Esophagus (tissue), 2 donors: ENCODE results near the gene TESPA1. TPM values are rescaled to one million over a fixed set of nuclear protein-coding genes. Genes with fewer than 3 reads are reported as not detected.

ENCODE experiments used
- H3K27ac ChIP-seq, 2 donors: one replicate each; pipeline ENCODE4 v1.5.1; 2013; ENCODE audit warnings: low read depth in 2 of 2, mild to moderate bottlenecking in 2 of 2, inconsistent platforms in 1 of 2, low read length in 1 of 2, moderate library complexity in 1 of 2
- H3K27me3 ChIP-seq, 2 donors: one replicate each; pipeline ENCODE4 v1.6.1; 2013; ENCODE audit warnings: low read length in 2 of 2, control low read depth in 1 of 2, mild to moderate bottlenecking in 1 of 2; ENCODE audit not compliant: insufficient read depth in 2 of 2, control insufficient read depth in 1 of 2
- H3K36me3 ChIP-seq, 2 donors: one replicate each; pipeline ENCODE4 v1.6.1; 2013; ENCODE audit warnings: low read length in 1 of 2; ENCODE audit not compliant: control insufficient read depth in 2 of 2, insufficient read depth in 2 of 2
- H3K4me1 ChIP-seq, 2 donors: one replicate each; pipeline ENCODE4 v1.6.1; 2013; ENCODE audit warnings: low read length in 1 of 2; ENCODE audit not compliant: control insufficient read depth in 2 of 2, insufficient read depth in 2 of 2
- H3K4me3 ChIP-seq, 2 donors: one replicate each; pipeline ENCODE4 v1.5.1; 2013; ENCODE audit warnings: low read length in 2 of 2, mild to moderate bottlenecking in 2 of 2, low read depth in 1 of 2, moderate library complexity in 1 of 2
- H3K9me3 ChIP-seq, 2 donors: one replicate each; pipeline ENCODE4 v1.6.1; 2013; ENCODE audit warnings: mild to moderate bottlenecking in 2 of 2, low read depth in 1 of 2, low read length in 1 of 2, moderate library complexity in 1 of 2; ENCODE audit not compliant: control insufficient read depth in 2 of 2, insufficient read depth in 1 of 2
- WGBS, 2 donors: extraction: QIAGEN DNeasy Blood & Tissue Kit; methylation state at CpG; one replicate each; pipeline ENCODE4 v1.1.7; 2013; 5-methylcytosine and 5-hydroxymethylcytosine counted together
- polyA plus RNA-seq, 2 donors: library from polyadenylated mRNA; stranded (reverse); fragments of 200-250 nt; gene quantifications; one replicate each; pipeline ENCODE4 v1.2.3, GENCODE V29; 2013
- donor health status: healthy with polysubstance abuse.
- donor health status: Bipolar disorder and iron deficiency.

The TESPA1 gene
- polyA plus RNA-seq, 2 donors = 0.26 to 0.32 TPM

- no peak overlapping the region for H3K27ac ChIP-seq
- H3K4me3 ChIP-seq = no peak overlapping the region
- no peaks in the 10 kb centered on the region for H3K9me3 ChIP-seq
- WGBS, 2 donors = 49 to 63% methylated on average over 5 of the region's 5 CpGs
- no peaks in the 10 kb centered on the region for H3K36me3 ChIP-seq
- no peaks in the 10 kb centered on the region for H3K27me3 ChIP-seq
- peaks cover 0 to 1% of the 10 kb centered on the region in 2 donors for H3K4me1 ChIP-seq
These were observed 14.5 kb upstream of the TESPA1 start for GRCh38 chr12:54998958-54999510.

- H3K36me3 ChIP-seq = no peaks in the 10 kb centered on the region
- WGBS, 2 donors = 61 to 72% methylated on average over 4 of the region's 4 CpGs
- peaks cover 0 to 1% of the 10 kb centered on the region in 2 donors for H3K4me1 ChIP-seq
These were observed 13.5 kb upstream of the TESPA1 start for GRCh38 chr12:54997929-54998522.

GRCh38 chr12:54996205-54996604, 11.6 kb upstream of the TESPA1 start:
- H3K4me3 ChIP-seq = no peak overlapping the region
- no peak overlapping the region for H3K27ac ChIP-seq
- no peaks in the 10 kb centered on the region for H3K9me3 ChIP-seq
- no peaks in the 10 kb centered on the region for H3K27me3 ChIP-seq
- H3K4me1 ChIP-seq = no peaks in the 10 kb centered on the region
- no peaks in the 10 kb centered on the region for H3K36me3 ChIP-seq
- WGBS, 2 donors = 61 to 67% methylated on average over 5 of the region's 5 CpGs

More at GRCh38 chr12:54997929-54998522, 13.5 kb upstream of the TESPA1 start:
- Histone ChIP-seq H3K27me3 (no peaks in the 10 kb centered on the region), H3K4me3 (no peak overlapping the region), H3K9me3 (no peaks in the 10 kb centered on the region), H3K27ac (no peak overlapping the region)

- Histone ChIP-seq H3K4me1 (no peaks in the 10 kb centered on the region), H3K27ac (no peak overlapping the region), H3K27me3 (no peaks in the 10 kb centered on the region), H3K4me3 (no peak overlapping the region), H3K36me3 (no peaks in the 10 kb centered on the region), H3K9me3 (no peaks in the 10 kb centered on the region)
- 23% methylated on average over 12 of the region's 12 CpGs for WGBS, 2 donors
These were observed 8.7 kb upstream of the TESPA1 start for GRCh38 chr12:54993181-54993835.

DNA sequence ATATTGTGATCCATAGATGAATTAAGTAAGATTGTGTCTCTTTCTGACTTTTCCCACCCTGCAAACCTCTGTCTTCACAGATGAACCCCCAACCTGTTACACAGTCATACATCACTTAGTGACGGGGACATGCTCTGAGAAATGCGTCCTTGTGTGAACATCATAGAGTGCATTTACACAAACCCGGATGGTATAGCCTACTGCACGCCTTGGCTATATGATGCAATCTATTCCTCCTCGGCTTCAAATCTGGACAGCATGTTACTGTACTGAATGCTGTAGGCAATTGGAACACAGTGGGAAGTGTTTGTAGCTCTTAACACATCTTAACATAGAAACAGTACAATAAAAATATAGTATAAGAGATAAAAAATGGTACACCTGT, 7.4 kb upstream of the TESPA1 start:
- H3K4me1 ChIP-seq = no peaks in the 10 kb centered on the region
- no peaks in the 10 kb centered on the region for H3K36me3 ChIP-seq
- WGBS, 2 donors = 82 to 83% methylated on average over 5 of the region's 5 CpGs
- no peaks in the 10 kb centered on the region for H3K27me3 ChIP-seq
- no peak overlapping the region for H3K27ac ChIP-seq
- H3K9me3 ChIP-seq = no peaks in the 10 kb centered on the region
- no peak overlapping the region for H3K4me3 ChIP-seq

GRCh38 chr12:54991161-54991990, 6.8 kb upstream of the TESPA1 start:
- no peaks in the 10 kb centered on the region for H3K36me3 ChIP-seq
- WGBS, 2 donors = 80% methylated on average over 9 of the region's 9 CpGs

DNA sequence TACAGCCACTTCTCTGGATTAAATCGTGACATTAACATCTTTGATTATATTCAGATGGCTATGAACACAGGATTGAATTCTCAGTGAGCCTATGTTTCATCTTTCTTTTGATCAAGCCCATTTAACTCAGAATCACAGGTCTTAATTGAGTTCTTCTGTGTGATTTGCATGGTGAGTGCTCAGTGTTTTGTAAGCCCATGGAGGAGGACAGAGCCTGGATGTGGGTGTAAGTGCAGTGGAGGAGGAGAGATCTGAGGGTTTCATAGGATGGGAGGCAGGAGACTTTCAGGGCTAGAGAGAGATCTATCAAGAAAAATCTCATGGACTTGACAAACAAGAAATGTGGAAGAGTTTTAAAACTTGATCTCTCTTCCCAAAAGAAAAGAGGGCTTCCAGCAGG, 5.3 kb upstream of the TESPA1 start:
- no peaks in the 10 kb centered on the region for H3K4me1 ChIP-seq
- 74 to 81% methylated on average over 1 of the region's 1 CpG for WGBS, 2 donors
- no peaks in the 10 kb centered on the region for H3K9me3 ChIP-seq
- H3K36me3 ChIP-seq = no peaks in the 10 kb centered on the region
- no peaks in the 10 kb centered on the region for H3K27me3 ChIP-seq
- no peak overlapping the region for H3K27ac ChIP-seq
- H3K4me3 ChIP-seq = no peak overlapping the region

More at GRCh38 chr12:54991161-54991990, 6.8 kb upstream of the TESPA1 start:
- Histone ChIP-seq H3K4me1 (no peaks in the 10 kb centered on the region), H3K27me3 (no peaks in the 10 kb centered on the region), H3K9me3 (no peaks in the 10 kb centered on the region), H3K27ac (no peak overlapping the region), H3K4me3 (no peak overlapping the region)

- Histone ChIP-seq H3K36me3 (no peaks in the 10 kb centered on the region), H3K9me3 (no peaks in the 10 kb centered on the region), H3K27ac (no peak overlapping the region), H3K4me1 (no peaks in the 10 kb centered on the region), H3K4me3 (no peak overlapping the region), H3K27me3 (no peaks in the 10 kb centered on the region)
- WGBS, 2 donors = 38 to 41% methylated on average over 1 of the region's 1 CpG
These were observed 4.0 kb upstream of the TESPA1 start for GRCh38 chr12:54988402-54989054.

DNA sequence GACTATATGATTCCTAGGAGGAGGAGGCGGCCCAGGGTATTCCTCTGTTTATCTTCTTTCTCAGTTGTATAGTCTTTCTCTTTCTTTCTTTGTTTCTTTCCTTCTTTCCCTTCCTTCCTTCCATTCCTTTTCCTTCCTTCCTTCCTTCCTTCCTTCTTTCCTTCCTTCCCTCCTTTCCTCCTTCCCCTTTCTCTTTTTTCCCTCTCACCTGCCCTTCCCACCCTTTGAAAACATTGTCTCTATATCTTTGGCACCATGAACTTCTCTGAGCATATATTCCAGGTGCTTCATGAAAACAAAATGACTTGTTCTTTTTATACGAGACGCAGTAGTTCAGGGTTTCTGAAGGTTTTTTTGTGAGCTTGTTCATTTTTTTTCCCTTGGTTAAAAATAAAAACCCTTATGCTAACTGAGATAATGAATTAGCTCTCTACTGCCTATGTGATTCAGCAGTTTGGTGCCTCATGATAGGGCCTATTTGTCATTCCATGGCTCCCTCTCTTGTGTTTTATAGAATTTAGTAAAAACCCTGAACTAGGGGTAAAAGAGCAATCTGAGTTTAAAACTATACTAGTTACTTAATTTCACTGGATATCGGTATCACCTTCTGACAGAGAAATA, 3.2 kb upstream of the TESPA1 start:
- 83 to 86% methylated on average over 4 of the region's 4 CpGs for WGBS, 2 donors
- Histone ChIP-seq H3K27ac (no peak overlapping the region), H3K4me1 (no peaks in the 10 kb centered on the region), H3K9me3 (no peaks in the 10 kb centered on the region), H3K4me3 (no peak overlapping the region), H3K27me3 (no peaks in the 10 kb centered on the region), H3K36me3 (no peaks in the 10 kb centered on the region)
